ENCODE data around the gene CD300E.
"Not testable (repeated sequence)": the region's sequence is repeated elsewhere in the genome, so short reads cannot be mapped to it uniquely, and the experiment has no call there.

The CD300E gene

GRCh38 chr17:74633326-74633725, 9.8 kb upstream of the CD300E start:
- no peak for DNase-seq

- no peak for DNase-seq
These were observed 9.1 kb upstream of the CD300E start for GRCh38 chr17:74632617-74633016.

- no peak for DNase-seq
These were observed 8.2 kb upstream of the CD300E start for GRCh38 chr17:74631468-74632450.

DNA sequence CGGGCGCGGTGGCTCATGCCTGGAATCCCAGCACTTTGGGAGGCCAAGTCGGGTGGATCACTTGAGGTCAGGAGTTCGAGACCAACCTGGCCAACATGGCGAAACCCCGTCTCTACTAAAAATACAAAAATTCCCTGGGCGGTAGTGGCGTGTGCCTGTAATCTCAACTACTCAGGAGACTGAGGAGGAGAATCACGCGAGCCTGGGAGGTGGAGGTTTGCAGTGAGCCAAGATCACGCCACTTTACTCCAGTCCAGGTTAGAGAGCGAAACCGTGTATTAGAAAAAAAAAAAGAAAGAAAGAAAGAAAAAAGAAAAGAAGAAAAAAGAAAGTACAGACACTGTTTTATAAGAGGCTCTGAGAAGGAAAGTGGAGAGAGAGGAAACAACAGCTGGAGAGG, 6.7 kb upstream of the CD300E start:
- not testable (repeated sequence) for DNase-seq

DNA sequence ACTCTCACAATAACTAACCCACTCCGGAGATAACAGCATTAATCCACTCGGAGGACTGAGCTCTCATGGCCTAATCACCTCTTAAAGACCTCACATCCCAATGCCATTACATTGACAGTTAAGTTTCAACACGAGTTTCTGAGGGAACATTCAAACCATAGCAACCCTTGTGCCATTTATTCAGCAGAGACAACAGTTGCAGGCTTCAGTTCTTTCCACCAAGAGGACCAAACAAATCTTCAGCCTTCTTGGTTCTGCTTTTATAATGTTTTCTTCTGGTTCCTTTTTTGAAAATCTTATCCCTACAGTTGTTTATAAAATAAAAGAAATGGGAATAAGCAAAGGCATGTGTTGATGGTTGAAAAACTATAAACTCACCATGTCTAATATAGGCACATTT, 2.1 kb upstream of the CD300E start:
- no peak for DNase-seq

- no peak for DNase-seq
These were observed 593 bp upstream of the CD300E start for GRCh38 chr17:74624131-74624530.

- DNase-seq = no peak
These were observed 4.4 kb downstream of the CD300E start for GRCh38 chr17:74619077-74619673.

DNA sequence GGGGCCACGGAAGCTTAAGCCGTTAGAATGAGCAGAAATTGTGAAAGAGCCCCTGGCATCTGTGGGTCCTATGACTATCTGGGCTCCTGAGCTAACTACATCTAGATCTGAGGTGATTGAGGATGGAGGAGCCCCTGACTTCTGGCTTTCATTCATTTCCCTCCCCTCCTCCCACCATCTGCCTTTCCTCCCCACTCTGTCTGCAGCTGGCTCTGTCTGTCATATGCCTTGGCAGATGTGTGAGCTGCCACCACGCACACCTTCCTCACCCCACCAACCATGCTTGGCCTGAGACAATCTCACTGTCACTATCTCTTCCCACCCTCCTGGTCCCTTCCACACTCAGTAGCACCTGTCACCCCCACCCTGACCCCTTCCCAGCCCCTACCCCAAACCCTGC, 5.1 kb downstream of the CD300E start:
- no peak for DNase-seq

GRCh38 chr17:74616696-74617095, 6.8 kb downstream of the CD300E start:
- DNase-seq = no peak

DNA sequence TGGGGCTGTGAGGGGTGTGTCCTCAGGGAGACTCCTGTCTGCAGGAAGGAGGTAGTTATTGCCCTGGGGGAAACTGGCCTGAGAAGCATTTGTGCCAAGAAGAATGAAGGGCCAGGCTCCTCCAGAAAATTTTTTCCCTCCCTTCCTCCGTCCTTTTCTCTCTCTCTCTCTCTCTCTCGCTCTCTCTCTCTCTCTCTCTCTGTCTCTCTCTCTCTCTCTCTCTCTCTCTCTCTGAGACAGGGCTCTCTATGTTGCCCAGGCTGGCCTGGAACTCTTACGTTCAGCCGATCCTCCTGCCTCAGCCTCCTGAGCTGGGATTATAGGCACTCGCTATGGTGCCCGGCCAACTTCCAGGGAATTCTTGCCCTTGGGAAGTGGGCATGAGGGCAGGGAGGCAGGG, 11.5 kb downstream of the CD300E start:
- no peak for DNase-seq

DNA sequence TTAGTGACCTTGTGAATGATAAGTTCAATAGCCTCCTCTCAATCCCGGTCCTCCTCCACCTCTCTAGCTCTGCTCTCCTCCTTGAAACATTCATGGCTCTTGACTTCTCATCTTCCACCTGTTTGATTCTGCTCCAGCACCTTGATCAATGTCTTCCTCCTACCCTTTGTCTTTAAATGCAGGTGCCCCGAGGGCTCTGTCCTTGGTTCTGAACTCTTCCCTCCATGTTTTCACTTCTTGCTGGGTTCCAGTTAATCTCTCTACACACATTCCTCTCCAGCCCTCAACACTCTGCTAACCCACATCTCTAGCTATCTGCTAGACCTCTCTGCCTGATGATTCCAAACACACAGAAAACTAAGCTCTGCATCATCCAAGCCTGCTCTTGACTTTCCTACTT, 13.4 kb downstream of the CD300E start:
- no peak for DNase-seq

DNA sequence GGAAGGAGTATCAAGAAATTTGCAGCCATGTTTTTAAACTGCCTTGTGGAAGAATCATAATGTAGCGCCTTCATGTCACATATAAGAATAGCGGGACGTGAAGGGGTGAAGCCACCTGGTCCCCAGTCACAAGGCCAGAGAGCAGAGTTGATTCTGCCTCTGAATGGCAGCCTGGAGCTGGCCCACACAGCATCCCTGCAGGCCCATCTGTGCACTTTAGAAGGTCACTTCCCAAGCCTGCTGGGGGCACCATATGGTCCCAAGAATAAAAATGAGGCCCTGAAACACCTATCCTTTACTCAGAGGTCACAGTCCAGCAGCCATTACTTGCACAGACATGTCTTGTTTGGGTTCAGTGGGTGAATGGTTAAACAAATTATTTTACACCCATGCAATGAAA, 15.0 kb downstream of the CD300E start:
- no peak for DNase-seq

- DNase-seq = no peak
These were observed 16.3 kb downstream of the CD300E start for GRCh38 chr17:74607221-74607620.

- no peak for DNase-seq
These were observed 17.5 kb downstream of the CD300E start for GRCh38 chr17:74606050-74606449.

DNA sequence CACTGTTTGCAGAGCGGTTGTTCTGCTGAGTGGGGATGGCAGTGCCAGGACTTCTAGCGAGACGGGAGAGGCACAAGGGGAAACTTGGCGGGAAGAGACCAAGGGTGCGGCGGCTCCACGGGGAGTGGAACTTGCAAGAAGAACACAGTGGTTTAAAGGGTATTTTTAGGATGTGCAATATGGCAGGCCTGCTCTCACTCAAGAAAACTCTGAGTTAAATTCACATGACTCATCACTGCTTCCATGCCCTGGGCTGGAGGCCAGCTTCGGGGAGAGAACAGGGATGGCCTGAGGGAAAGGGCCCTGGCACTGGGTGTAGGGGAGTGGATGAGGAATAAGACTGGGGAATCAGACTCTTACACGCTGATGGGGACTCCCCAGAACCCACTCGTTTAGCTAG, 18.2 kb downstream of the CD300E start:
- no peak for DNase-seq

- DNase-seq = no peak
These were observed 18.8 kb downstream of the CD300E start for GRCh38 chr17:74604761-74605160.

DNA sequence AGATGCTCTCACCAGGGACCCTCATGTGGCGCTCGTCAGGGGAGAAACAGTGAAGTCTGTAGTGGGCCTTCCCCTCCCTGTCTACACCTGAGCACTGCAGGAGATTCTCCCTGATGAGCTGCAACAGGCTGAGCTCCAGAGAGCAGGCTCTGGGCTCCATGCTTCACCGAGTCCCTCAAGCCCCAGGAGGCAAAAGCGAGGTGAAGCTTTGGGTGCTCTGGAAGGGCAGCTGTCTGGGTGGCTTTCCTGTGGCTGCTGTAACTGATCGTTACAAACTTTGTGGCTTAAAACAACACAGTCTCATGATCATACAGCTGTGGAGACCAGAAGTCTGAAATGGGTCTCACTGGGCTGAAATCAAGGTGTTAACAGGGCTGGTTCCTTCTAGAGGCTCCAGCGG, 19.3 kb downstream of the CD300E start:
- DNase-seq = no peak

DNA sequence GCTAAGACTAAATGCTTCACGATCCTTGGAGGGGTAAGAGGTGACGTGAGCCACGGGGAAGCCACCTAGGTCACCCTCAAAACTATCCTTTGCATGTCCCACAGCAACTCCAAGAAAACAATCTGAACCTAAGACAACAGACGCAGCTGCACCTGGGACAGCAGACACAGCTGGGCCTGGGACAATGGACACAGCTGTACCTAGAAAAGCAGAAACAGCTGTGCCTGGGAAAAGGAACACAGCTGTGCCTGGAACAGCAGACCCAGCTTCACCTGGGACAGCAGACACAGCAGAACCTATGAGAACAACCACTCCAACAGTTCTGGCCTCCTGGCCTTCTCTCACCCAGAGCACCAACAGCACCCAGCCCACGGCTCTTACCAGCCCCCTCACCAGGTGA, 19.8 kb downstream of the CD300E start:
- DNase-seq = no peak

DNA sequence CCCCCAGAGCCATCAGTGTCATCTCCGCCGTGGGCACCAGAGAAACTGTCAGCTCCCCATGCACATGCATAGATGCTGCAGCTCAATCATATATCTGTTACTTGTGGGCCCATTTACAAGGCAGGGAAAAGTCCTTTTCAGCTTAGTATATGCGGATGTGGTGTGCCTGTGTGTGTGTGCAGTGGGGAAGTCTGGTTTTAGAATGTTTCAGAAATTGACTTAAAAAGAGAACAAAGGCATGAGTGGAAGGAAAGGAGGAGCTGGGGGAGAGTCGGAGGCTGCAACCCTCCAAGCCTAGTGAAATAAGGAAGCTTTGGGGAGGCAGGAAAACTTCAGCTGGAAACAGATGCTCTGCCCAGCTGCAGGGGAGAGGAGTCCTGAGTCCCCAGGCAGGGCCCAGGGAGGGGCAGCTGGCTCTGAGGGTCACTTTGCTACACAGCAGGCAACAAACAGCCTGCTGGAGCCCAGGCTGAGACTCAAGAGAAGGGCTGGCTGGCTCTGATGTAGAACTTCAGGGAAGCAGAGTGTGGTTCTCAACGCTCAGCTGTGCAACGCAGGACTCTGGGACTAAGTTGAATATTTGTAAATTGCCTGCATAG, 20.4 kb downstream of the CD300E start:
- DNase-seq = no peak

DNA sequence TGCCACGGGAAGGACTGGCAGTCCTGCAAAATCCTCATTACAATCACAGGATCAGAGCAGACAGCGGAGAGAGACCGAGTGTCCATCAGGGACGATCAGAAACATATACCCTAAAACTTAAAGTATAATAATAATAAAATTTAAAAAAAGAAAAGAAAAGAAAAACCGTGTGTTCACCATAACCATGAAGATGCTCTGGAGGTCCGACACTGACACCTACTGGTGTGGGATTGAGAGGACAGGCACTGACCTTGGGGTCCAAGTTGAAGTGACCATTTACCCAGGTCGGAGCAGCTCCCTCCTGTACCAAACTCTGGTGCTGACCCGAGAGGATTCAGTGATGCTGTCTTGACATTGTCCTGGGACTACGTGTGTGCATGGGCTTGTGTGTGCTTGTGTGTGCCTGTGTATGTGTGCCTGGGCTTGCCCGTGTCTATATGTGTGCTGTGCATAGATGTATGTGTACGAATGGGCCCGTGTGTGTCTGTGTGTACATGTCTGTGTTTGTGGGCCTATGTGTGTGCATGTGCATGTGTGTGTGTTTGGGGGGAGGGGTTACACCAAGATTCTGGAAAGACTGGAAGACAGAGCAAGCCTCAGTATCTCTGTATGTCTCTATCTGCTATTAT, 21.5 kb downstream of the CD300E start:
- DNase-seq = no peak

DNA sequence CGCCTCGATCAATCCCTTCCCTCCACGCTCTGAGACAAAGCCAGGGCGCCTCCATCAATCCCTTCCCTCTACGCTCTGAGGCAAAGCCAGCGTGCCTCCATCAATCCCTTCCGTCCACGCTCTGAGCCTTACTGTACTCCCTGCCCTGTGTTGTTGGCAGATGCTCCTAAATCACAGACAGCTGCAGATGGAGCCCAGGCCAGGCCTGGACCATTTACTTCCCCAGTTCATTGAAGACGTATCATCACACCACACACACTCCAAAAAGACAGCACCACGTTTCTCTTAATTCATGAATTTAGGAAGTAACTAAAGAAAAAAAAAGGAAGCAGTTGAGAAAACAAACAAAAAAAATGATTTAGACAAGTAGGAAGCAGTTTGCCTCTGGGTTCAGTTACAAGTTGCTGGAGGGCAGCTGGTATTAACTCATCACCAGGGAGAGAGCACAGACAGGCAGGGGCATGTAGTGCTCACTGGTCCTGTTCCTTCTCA, 24.0 kb downstream of the CD300E start:
- DNase-seq = no peak

- no peak for DNase-seq
These were observed 24.5 kb downstream of the CD300E start for GRCh38 chr17:74599023-74599399.

- no peak for DNase-seq
These were observed 25.1 kb downstream of the CD300E start for GRCh38 chr17:74598346-74599022.
